Neural crest cell (in vitro differentiated cells): ENCODE data around the gene SAMSN1. TPM values are rescaled to one million over a fixed set of nuclear protein-coding genes. Genes with fewer than 3 reads are reported as not detected.

Experiments used
- DNase-seq: peaks from one replicate; pipeline ENCODE4 v3.0.0; 2021; ENCODE audit warnings: low read depth, mixed read lengths, low spot score
- H3K27ac Mint-ChIP-seq: one replicate; pipeline ENCODE4 v1.8.0; 2021; ENCODE audit warnings: mild to moderate bottlenecking, mixed read lengths; ENCODE audit not compliant: unreplicated experiment
- H3K27me3 Mint-ChIP-seq: 2 replicates; pipeline ENCODE4 v1.8.0; 2021; ENCODE audit warnings: low read depth, mild to moderate bottlenecking, mixed read lengths
- H3K36me3 Mint-ChIP-seq: 2 replicates; pipeline ENCODE4 v1.8.0; 2021; ENCODE audit warnings: low read depth, mild to moderate bottlenecking, mixed read lengths
- H3K4me1 Mint-ChIP-seq: 2 replicates; pipeline ENCODE4 v1.8.0; 2021; ENCODE audit warnings: mixed read lengths
- H3K4me3 Mint-ChIP-seq: one replicate; pipeline ENCODE4 v1.8.0; 2021; ENCODE audit warnings: mild to moderate bottlenecking, mixed read lengths
- H3K9me3 Mint-ChIP-seq: 2 replicates; pipeline ENCODE4 v1.8.0; 2021; ENCODE audit warnings: mixed read lengths
- CTCF ChIP-seq: fragments of 200-600 bp; sonication (generic); conservative IDR thresholded peaks from 2 replicates; pipeline ENCODE4 v1.5.0; 2021; ENCODE audit warnings: antibody characterized with exemption, mild to moderate bottlenecking
- total RNA-seq: library from RNA; stranded (reverse); gene quantifications from 2 replicates; pipeline ENCODE4 v1.2.1, GENCODE V29; 2021

Gene SAMSN1
- total RNA-seq, 1 donor from 2014 or later = not detected

GRCh38 chr21:14543983-14544382, 2.1 kb downstream of the SAMSN1 start:
- no peak for TF ChIP-seq CTCF
- Mint-ChIP-seq H3K27me3 (no peaks in the 10 kb centered on the region), H3K27ac (no peak overlapping the region)

GRCh38 chr21:14542638-14543037, 3.5 kb downstream of the SAMSN1 start:
- no peak for DNase-seq
- Mint-ChIP-seq H3K9me3 (peaks cover 3% of the 10 kb centered on the region), H3K27ac (no peak overlapping the region), H3K4me3 (no peak overlapping the region), H3K4me1 (no peaks in the 10 kb centered on the region), H3K36me3 (no peaks in the 10 kb centered on the region), H3K27me3 (no peaks in the 10 kb centered on the region)
- no peak for TF ChIP-seq CTCF

More at GRCh38 chr21:14543983-14544382, 2.1 kb downstream of the SAMSN1 start:
- Mint-ChIP-seq H3K36me3 (no peaks in the 10 kb centered on the region), H3K9me3 (peaks cover 3% of the 10 kb centered on the region), H3K4me1 (no peaks in the 10 kb centered on the region), H3K4me3 (no peak overlapping the region)
- no peak for DNase-seq

- TF ChIP-seq CTCF = no peak
- Mint-ChIP-seq H3K4me3 (no peak overlapping the region), H3K27me3 (no peaks in the 10 kb centered on the region), H3K27ac (no peak overlapping the region), H3K9me3 (peaks cover 5% of the 10 kb centered on the region), H3K36me3 (no peaks in the 10 kb centered on the region), H3K4me1 (no peaks in the 10 kb centered on the region)
- DNase-seq = no peak
These were observed 4.1 kb downstream of the SAMSN1 start for GRCh38 chr21:14541841-14542490.

- Mint-ChIP-seq H3K4me3 (no peak overlapping the region), H3K4me1 (no peaks in the 10 kb centered on the region), H3K36me3 (no peaks in the 10 kb centered on the region), H3K27ac (no peak overlapping the region), H3K9me3 (peaks cover 12% of the 10 kb centered on the region), H3K27me3 (no peaks in the 10 kb centered on the region)
- TF ChIP-seq CTCF = no peak
- DNase-seq = no peak
These were observed 7.6 kb downstream of the SAMSN1 start for GRCh38 chr21:14538483-14538882.

- H3K27me3 Mint-ChIP-seq = no peaks in the 10 kb centered on the region
- no peak overlapping the region for H3K27ac Mint-ChIP-seq
- peaks cover 5% of the 10 kb centered on the region for H3K4me1 Mint-ChIP-seq
- no peak for TF ChIP-seq CTCF
- no peak overlapping the region for H3K4me3 Mint-ChIP-seq
- H3K9me3 Mint-ChIP-seq = peaks cover 12% of the 10 kb centered on the region
- no peak for DNase-seq
- no peaks in the 10 kb centered on the region for H3K36me3 Mint-ChIP-seq
These were observed 9.2 kb downstream of the SAMSN1 start for GRCh38 chr21:14536929-14537328.
